ENCODE results near the gene KCMF1.

DNA sequence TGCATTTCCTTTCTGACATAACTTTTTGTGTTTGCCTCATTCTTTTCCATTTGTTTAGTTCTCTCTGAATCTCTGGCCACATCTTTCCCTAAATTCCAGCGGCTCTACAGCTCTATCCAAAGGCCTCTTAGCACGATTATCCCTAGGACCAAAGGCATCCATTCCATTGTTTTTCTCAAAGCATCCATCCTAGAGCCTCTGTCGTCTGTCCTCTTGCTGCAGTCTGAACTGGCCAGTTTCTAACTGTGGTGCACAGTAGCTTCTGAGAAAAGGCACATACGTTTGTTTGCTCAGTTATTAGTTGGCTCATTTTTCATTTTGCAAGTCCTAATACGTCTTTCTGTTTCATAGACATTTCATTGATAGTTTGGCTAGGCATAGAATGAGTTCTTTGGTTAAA lies 116.6 kb downstream of the KCMF1 start:
- TF ChIP-seq, protein P1, sequence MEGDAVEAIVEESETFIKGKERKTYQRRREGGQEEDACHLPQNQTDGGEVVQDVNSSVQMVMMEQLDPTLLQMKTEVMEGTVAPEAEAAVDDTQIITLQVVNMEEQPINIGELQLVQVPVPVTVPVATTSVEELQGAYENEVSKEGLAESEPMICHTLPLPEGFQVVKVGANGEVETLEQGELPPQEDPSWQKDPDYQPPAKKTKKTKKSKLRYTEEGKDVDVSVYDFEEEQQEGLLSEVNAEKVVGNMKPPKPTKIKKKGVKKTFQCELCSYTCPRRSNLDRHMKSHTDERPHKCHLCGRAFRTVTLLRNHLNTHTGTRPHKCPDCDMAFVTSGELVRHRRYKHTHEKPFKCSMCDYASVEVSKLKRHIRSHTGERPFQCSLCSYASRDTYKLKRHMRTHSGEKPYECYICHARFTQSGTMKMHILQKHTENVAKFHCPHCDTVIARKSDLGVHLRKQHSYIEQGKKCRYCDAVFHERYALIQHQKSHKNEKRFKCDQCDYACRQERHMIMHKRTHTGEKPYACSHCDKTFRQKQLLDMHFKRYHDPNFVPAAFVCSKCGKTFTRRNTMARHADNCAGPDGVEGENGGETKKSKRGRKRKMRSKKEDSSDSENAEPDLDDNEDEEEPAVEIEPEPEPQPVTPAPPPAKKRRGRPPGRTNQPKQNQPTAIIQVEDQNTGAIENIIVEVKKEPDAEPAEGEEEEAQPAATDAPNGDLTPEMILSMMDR (IDR thresholded peaks at IDR 0.05) = no peak
- TF ChIP-seq POLR2A (IDR thresholded peaks at IDR 0.05) = no peak
